Heart left ventricle (tissue), 16 donors: Measurements from ENCODE around the gene CXCR5. TPM values are rescaled to one million over a fixed set of nuclear protein-coding genes. Genes with fewer than 3 reads are reported as not detected.
A peak's percentile ranks its signal among the peaks of the same experiment; 100 is the strongest.

Source experiments
- ATAC-seq, 4 donors: fragments of 200-7000 bp; cut with Tn5 transposase; one replicate each; pipeline ENCODE4 v1.9.1; 2020 to 2022; ENCODE audit warnings: moderate library complexity in 4 of 4, mild to moderate bottlenecking in 3 of 4, moderate number of reproducible peaks in 1 of 4
- DNase-seq, 5 donors: peaks; one replicate each; pipeline ENCODE4 v3.0.0-alpha.2; 2020
- H3K27ac ChIP-seq, 12 donors: fragments of 200-600 bp; sonication (generic) in 4 of 12; one replicate each; pipeline versions ENCODE4 v1.5.0 to v1.8.0; 2016 to 2022; ENCODE audit warnings: mild to moderate bottlenecking in 2 of 12
- H3K27me3 ChIP-seq, 9 donors: fragments of 200-600 bp; sonication (generic) in 2 of 9; one replicate each; pipeline versions ENCODE4 v1.5.1 to v1.8.0; 2016 to 2022; ENCODE audit warnings: mild to moderate bottlenecking in 3 of 9
- H3K36me3 ChIP-seq, 9 donors: fragments of 200-600 bp; sonication (generic) in 2 of 9; one replicate each; pipeline versions ENCODE4 v1.5.0 to v1.8.0; 2018 to 2022; ENCODE audit warnings: mild to moderate bottlenecking in 2 of 9
- H3K4me1 ChIP-seq, 12 donors: fragments of 200-600 bp; sonication (generic) in 4 of 12; one replicate each; pipeline versions ENCODE4 v1.5.0 to v1.8.0; 2016 to 2022; ENCODE audit warnings: mild to moderate bottlenecking in 3 of 12
- H3K4me3 ChIP-seq, 12 donors: fragments of 200-600 bp; sonication (generic) in 4 of 12; one replicate each; pipeline versions ENCODE4 v1.5.0 to v1.8.0; 2017 to 2022; ENCODE audit warnings: mild to moderate bottlenecking in 9 of 12, moderate library complexity in 4 of 12
- H3K9me3 ChIP-seq, 12 donors: fragments of 200-600 bp; sonication (generic) in 4 of 12; one replicate each; pipeline versions ENCODE4 v1.5.0 to v1.8.0; 2016 to 2022; ENCODE audit warnings: mild to moderate bottlenecking in 1 of 12
- POLR2A ChIP-seq, 2 donors: fragments of 450-650 bp; IDR thresholded peaks; one replicate each; pipeline ENCODE4 v1.6.1; 2017; ENCODE audit warnings: antibody characterized with exemption in 2 of 2, mild to moderate bottlenecking in 2 of 2, moderate library complexity in 2 of 2
- WGBS, 4 donors: extraction: QIAGEN DNeasy Blood & Tissue Kit in 2 of 4; methylation state at CpG; one replicate each; pipeline versions ENCODE4 v1.1.5 to v1.1.7; 2013 to 2018; 5-methylcytosine and 5-hydroxymethylcytosine counted together
- intact Hi-C, 10 donors: fragments of 100-400 bp; cut with DNase I; formaldehyde crosslinking; loops; one replicate each; pipeline versions ENCODE4 v1.11.1 to v1.14.2; 2022
- polyA plus RNA-seq, 2 donors: library from polyadenylated mRNA; stranded (reverse); fragments of 200-250 nt; gene quantifications; one replicate each; pipeline ENCODE4 v1.2.3, GENCODE V29; 2013
- total RNA-seq, 9 donors: library from RNA; depleted of rRNA in 2 of 9; stranded (reverse); fragments of >200 nt in 2 of 9; fragmentation: NEBNext Ultra II Directional in 3 of 9; extraction: Animal tissue kit (Norgen Biotek cat#: 25700) in 3 of 9; gene quantifications; one replicate each; pipeline versions ENCODE4 v1.1.0 to v1.2.4, GENCODE V29; 2016 to 2023
- TF ChIP-seq, protein P1 (sequence below), 12 donors: fragments of 200-600 bp; sonication (generic) in 4 of 12; IDR thresholded peaks; one replicate each; pipeline versions ENCODE4 v1.5.0 to v1.8.0; 2018 to 2022; ENCODE audit warnings: antibody characterized with exemption in 12 of 12, mild to moderate bottlenecking in 5 of 12
- donor health status: ischemic (EF 13 %, LVEDD 7.1; RV severe dilation, severe dysfunction).
- donor health status: healthy with polysubstance abuse.
- donor health status: DM: no; HTN: yes; CAD: no.
- donor health status: DM: no; HTN: no; CAD: no.
- donor health status: ischemic (EF 25% LVEDD 6.9; RV normal size, moderate dysfunction).
- donor health status: ischemic (EF 25% LVEDD 5.7; RV mildly dilated, moderate dysfunction).
- donor health status: healthy.
- donor health status: DM: yes; HTN: yes; CAD: no.
- donor health status: ischemic (EF 35%, LVEDD 5.7; RV mildly dilated, moderate dysfunction).
- donor health status: nonischemic (EF 11% LVEDD 7.7; RV severe dilation, severe dysfunction).
- donor health status: DM: yes; HTN: yes; CAD: no.
- donor health status: PGD.
- donor health status: ischemic (EF 29% LVEDD 5.4; RV normal size, mild dysfunction).
- donor health status: nonischemic (EF 23%, LVEDD 6.1; RV moderate dilation, normal function).

The CXCR5 gene
- total and polyA plus RNA-seq, 11 donors = 0.11 to 0.27 (median 0.25) TPM; not detected in 8

DNA sequence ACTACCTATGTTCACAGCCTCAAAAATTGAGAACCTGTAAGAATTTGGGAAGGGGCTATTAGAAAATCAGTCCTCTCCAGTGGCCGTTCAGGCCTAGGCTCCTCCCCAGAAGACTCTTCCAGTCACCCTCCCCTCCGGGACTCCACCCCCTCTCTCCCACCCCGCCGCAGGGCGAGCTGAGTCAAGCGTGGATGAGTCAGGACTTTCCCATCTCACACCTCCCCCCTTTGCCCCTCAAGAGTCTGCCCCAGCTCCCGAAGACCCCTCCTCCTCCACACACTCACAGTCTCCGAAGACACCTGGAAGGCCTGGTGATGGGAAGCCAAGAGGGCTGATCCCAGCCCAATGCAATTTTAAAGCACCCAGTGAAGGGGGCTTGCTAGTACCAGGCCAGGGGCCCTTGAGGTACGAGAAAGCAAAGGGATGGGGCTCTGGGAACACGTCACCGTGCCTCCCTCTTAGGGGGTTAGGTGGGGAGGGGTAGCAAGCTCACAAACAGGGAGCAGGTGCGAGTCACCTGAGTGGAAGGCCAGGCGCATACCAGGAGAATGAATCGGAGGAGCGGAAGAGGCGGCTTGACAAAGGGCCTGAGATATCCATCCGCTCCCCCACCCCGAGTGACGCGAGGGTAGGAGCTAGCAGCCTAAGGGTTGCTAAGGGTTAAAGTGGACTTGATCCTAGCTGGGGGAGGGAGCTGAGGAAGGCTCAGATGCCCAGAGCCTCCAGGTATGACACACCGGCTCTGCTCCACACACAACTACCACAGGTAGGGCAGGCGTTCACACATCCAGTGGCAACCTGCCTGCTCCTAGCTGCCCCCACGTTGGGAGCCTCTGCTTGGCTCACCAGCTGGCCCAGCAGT, 28.4 kb downstream of the CXCR5 start:
- peak; percentile 81 to 93 (median 87) for DNase-seq
- WGBS, 4 donors = 25 to 32% (median 29%) methylated on average over 21 to 23 of the region's 23 CpGs
- Histone ChIP-seq H3K4me3 (peak overlapping the region in 9 of 12 donors; percentile 44 to 59 (median 48)), H3K4me1 (peaks cover 39 to 100% (median 99%) of the 10 kb centered on the region in 12 donors), H3K9me3 (no peaks in the 10 kb centered on the region), H3K27ac (peak overlapping the region; percentile 65 to 100 (median 95)), H3K36me3 (peaks cover 0 to 13% (median 8%) of the 10 kb centered on the region in 9 donors), H3K27me3 (no peaks in the 10 kb centered on the region)
- intact Hi-C loops = loop anchor here in 1 of 10 donors (5.0 kb wide), 1 partner anchor 190 kb away; the partner anchor contains the start of gene DPAGT1
- peak; percentile 16 to 62 (median 46) for ATAC-seq
- TF ChIP-seq POLR2A (IDR thresholded peaks at IDR 0.05) = peak in 1 of 2 donors; percentile 41
- TF ChIP-seq, protein P1, sequence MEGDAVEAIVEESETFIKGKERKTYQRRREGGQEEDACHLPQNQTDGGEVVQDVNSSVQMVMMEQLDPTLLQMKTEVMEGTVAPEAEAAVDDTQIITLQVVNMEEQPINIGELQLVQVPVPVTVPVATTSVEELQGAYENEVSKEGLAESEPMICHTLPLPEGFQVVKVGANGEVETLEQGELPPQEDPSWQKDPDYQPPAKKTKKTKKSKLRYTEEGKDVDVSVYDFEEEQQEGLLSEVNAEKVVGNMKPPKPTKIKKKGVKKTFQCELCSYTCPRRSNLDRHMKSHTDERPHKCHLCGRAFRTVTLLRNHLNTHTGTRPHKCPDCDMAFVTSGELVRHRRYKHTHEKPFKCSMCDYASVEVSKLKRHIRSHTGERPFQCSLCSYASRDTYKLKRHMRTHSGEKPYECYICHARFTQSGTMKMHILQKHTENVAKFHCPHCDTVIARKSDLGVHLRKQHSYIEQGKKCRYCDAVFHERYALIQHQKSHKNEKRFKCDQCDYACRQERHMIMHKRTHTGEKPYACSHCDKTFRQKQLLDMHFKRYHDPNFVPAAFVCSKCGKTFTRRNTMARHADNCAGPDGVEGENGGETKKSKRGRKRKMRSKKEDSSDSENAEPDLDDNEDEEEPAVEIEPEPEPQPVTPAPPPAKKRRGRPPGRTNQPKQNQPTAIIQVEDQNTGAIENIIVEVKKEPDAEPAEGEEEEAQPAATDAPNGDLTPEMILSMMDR (IDR thresholded peaks at IDR 0.05) = no peak

DNA sequence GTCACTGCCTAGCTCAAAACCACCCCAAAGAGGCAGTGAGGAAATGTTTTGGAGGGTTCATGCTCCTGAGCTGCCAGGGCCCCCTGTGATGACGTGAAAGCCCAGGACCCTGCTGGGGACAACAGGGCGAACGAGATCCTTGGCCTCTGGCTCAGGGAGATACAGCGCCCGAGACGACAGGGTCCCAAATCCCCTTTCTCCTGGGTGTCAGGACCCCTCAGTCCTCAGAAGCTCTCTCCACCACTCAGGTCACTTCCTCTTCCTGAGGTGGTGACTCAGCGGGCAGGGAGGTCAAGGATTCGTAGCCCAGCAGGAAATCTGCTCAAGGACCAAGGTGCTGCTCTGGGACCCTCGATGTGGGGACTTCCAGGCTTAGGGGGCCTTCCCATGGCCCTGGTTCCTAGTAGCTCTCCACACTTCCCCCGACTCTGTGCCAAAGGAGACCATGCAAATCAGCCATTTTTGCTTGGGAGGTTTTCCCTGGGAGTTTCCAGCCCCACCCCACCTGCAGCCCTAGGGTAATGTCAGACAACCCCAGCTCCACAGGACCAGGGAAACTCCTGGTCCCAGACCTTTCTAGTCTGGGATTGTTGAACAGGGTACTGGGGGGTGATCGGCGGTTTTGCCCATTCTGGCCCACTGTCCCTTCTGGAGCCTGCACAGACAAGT, 29.2 kb downstream of the CXCR5 start:
- 39 to 48% (median 44%) methylated on average over 10 to 12 of the region's 12 CpGs for WGBS, 4 donors
- Histone ChIP-seq H3K9me3 (no peaks in the 10 kb centered on the region), H3K4me3 (peak overlapping the region in 6 of 12 donors; percentile 18 to 59 (median 48)), H3K27ac (peak overlapping the region; percentile 65 to 100 (median 95)), H3K27me3 (no peaks in the 10 kb centered on the region), H3K36me3 (peaks cover 0 to 5% (median 3%) of the 10 kb centered on the region in 9 donors), H3K4me1 (peaks cover 37 to 100% (median 99%) of the 10 kb centered on the region in 12 donors)
- no peak for DNase-seq
- intact Hi-C loops = loop anchor here in 1 of 10 donors (5.0 kb wide), 1 partner anchor 189 kb away; the partner anchor contains the start of gene DPAGT1
- TF ChIP-seq POLR2A (IDR thresholded peaks at IDR 0.05) = no peak
- TF ChIP-seq, protein P1 (IDR thresholded peaks at IDR 0.05) = no peak
- no peak for ATAC-seq

GRCh38 chr11:118913411-118914125, 29.9 kb downstream of the CXCR5 start:
- no peaks in the 10 kb centered on the region for H3K9me3 ChIP-seq
- intact Hi-C loops = loop anchor here in 1 of 10 donors (5.0 kb wide), 1 partner anchor 189 kb away; the partner anchor contains the start of gene DPAGT1
- DNase-seq (peak in 1 of 5 donors; percentile 64), ATAC-seq (no peak)
- no peaks in the 10 kb centered on the region for H3K36me3 ChIP-seq
- peak overlapping the region in 8 of 12 donors; percentile 7 to 48 (median 30) for H3K4me3 ChIP-seq
- peaks cover 37 to 100% (median 100%) of the 10 kb centered on the region in 12 donors for H3K4me1 ChIP-seq
- TF ChIP-seq, protein P1 (IDR thresholded peaks at IDR 0.05) = no peak
- TF ChIP-seq POLR2A (IDR thresholded peaks at IDR 0.05) = no peak
- 3 to 24% (median 14%) methylated on average over 5 to 9 of the region's 9 CpGs for WGBS, 4 donors
- no peaks in the 10 kb centered on the region for H3K27me3 ChIP-seq
- peak overlapping the region; percentile 69 to 100 (median 95) for H3K27ac ChIP-seq
